NCI-H1048 (cell line): ENCODE data around the gene DYNC1I1.
"Not testable (repeated sequence)": the region's sequence is repeated elsewhere in the genome, so short reads cannot be mapped to it uniquely, and the experiment has no call there.

Experiments
- DNase-seq: peaks from one replicate; lab custom pipeline; 2025; lab: John Stamatoyannopoulos, UW

DYNC1I1 gene

DNA sequence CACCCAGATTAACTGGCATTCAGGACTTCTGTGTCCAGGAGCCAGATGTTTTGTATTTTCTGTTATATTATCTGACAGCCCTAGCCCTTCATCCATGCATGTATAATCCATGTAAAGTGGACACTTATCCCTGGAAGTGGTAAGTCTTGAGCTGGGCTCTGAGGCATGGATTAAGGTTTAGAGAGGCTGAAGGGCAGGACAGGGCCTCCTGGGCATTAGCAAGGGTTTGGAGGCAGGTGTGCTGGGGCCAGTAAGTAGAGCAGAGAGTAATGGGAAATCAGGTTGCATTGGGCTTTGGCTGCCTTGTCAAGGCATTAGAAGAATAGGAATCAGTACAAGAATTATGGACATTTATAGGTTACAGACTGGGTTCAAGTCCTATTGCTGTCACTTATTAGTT lies 138.0 kb downstream of the DYNC1I1 start:
- no peak for DNase-seq

DNA sequence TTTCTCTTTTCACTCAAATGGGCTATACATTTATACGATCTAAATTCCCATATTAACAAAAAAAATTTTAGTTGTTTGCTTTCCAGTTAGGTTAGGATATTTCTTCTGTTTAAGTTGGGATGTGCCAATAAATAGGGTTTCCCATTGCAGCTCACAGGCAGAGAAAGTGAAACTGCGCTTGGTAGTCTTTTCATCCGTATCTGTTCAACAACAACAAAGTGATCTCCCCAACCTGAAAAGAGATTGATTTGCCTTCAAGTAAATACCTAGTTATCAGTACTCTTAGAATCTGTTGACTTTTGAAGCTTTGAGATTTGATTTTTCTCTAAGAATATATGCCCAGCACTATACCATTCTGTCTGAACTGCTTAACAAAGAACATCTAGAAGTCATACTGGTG lies 143.4 kb downstream of the DYNC1I1 start:
- no peak for DNase-seq

- DNase-seq = peak; percentile 69
These were observed 144.4 kb downstream of the DYNC1I1 start for GRCh38 chr7:95916573-95917297.

DNA sequence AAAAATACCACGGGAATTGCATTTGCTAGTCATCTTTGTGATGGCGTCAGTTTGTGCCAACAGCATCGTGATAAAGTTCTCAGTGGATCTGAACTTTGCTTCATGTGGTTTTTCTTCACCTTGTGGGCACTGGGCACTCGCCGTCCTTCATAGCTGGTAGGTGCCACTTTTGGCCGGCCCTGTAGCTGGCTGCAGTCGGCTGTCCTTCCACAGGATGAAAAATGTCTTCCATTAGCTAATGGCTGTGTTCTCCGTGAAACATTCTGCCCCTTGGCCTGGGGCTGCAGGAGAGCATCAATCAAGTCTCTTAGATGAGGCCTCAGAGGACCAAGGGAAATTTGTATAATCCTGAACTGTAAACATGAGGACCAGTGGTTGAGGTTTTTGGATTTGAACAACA lies 145.3 kb downstream of the DYNC1I1 start:
- no peak for DNase-seq

GRCh38 chr7:95919556-95919955 lies 147.2 kb downstream of the DYNC1I1 start:
- DNase-seq = no peak

GRCh38 chr7:95921543-95921942 lies 149.2 kb downstream of the DYNC1I1 start:
- no peak for DNase-seq

GRCh38 chr7:95922191-95922590 lies 149.8 kb downstream of the DYNC1I1 start:
- no peak for DNase-seq

GRCh38 chr7:95925236-95925635 lies 152.9 kb downstream of the DYNC1I1 start:
- DNase-seq = no peak

- DNase-seq = no peak
These were observed 153.6 kb downstream of the DYNC1I1 start for GRCh38 chr7:95925971-95926370.

DNA sequence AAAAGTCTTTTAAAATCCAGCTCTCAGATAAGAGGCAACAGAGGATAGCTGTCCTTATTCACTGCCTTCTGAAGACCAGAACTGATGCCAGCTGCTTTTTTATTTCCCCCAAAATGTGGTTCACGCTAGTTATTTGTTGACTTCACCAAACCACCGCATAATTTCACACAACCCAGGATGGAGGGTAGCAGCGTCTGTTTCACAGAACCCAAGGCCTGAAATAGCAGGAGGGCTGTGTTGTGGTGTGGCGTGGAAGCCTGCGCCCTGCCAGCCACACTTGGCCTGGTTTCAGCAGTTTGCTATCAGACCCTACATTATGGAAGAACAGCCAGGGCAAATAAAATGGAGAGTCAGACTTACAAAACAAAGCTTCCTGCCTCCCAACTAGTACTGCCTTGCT lies 155.4 kb downstream of the DYNC1I1 start:
- DNase-seq = no peak

DNA sequence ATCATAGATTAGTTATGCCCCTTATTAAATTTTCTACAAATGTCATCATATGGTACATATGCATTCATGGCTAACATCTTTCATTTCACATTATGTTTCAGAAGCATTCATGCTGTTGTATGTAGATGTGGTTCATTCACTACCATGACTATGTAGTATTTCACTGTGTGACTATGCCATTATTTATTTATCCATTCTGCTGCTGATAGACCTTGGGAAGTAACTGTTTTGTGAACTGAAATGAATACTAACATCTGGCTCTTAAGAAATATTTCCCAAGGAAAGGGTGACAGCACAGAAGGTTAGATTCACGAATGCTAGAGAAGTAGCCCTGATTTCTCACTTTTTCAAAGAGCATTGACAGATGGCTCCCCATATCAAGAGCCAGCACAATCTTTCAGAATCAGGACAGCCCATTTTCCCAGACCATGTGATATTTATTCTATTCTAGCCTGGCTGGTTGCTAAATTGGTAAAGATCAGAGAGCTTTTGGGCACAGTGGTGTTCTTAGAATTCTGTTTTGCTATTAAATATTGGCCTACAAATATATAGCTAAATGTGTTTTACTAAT lies 157.4 kb downstream of the DYNC1I1 start:
- no peak for DNase-seq

DNA sequence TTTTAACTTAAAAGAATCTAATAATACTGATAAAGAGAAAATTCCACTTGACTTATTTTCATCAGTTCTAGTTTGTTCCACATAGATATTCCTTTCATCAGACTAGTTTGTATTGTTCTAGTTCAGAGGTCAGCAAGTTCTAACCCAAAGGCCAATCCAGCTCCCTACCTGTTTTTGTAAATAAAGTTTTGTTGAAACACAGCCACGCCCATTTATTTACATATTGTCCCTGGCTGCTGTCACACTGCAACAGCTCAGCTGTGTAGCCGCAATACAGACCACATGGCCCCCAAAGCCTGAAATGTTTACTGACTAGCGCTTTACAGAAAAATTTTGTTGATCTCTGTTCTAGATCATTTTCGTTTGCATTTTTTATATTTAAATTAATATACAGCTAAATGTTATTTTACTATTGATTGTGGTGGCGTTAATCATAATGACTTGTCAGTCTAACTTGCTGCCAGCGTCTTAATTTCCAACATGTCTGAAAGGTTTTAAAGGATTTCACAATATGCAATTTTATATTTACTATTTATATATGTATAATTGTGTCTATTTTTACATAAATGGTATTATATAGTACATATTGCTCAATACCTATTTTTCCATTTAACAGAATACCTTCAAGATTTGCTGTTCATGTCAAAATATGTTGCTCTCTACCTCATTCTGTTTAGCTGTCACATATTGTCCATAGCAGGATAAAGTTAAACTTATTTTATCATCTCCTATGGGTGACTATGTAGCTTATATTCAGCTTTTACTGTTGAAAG lies 159.3 kb downstream of the DYNC1I1 start:
- DNase-seq = no peak

- no peak for DNase-seq
These were observed 161.3 kb downstream of the DYNC1I1 start for GRCh38 chr7:95933618-95934017.

DNA sequence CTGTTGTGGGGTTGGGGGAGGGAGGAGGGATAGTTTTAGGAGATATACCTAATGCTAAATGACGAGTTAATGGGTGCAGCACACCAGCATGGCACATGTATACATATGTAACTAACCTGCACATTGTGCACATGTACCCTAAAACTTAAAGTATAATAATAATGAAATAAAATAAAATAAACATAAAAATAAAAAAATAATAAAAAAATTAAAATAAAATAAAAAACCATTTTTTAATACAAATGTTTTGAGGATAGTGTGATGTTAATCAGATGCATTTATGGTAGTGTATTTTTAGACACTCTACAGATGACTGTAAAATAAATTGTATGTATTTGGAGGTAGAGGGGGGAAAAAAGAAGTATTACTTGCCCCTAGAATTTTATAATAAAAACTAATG lies 172.5 kb downstream of the DYNC1I1 start:
- DNase-seq = not testable (repeated sequence)

DNA sequence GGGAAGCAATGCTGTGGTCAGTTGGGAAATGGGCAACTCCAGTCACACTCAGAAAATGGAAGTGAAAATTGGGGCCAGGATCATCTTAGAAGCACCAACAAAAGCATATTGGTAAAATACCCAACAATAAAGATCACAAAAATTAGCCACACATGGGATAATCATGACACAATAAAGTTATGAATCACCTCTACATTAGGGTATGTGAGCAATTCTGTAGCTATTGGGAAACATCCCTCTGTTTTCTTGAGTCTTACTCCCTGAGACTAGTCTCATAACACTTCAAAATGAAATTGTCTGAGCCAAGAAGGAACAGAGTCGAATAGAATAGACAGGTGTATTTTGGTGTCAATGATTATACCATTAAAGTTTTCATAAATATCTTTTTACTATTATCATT lies 178.3 kb downstream of the DYNC1I1 start:
- DNase-seq = no peak

DNA sequence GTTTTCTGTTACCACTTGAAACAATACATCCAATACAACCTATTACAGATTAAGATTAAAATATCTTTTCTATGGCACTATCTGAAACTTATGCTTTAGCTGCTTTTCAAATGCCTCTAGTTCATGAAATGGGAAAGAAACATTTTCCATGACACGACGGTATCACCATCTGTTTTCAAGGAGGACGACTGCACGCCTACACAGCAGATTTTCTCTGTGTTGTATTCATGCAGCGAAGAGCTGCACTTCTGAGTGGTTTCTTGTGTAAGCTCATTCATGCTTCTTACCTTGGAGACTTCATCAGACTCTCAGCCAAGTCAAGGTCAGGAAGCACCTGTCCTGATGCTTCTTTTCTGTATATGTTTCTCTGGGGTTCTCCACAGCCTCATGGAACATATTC lies 179.2 kb downstream of the DYNC1I1 start:
- no peak for DNase-seq

DNA sequence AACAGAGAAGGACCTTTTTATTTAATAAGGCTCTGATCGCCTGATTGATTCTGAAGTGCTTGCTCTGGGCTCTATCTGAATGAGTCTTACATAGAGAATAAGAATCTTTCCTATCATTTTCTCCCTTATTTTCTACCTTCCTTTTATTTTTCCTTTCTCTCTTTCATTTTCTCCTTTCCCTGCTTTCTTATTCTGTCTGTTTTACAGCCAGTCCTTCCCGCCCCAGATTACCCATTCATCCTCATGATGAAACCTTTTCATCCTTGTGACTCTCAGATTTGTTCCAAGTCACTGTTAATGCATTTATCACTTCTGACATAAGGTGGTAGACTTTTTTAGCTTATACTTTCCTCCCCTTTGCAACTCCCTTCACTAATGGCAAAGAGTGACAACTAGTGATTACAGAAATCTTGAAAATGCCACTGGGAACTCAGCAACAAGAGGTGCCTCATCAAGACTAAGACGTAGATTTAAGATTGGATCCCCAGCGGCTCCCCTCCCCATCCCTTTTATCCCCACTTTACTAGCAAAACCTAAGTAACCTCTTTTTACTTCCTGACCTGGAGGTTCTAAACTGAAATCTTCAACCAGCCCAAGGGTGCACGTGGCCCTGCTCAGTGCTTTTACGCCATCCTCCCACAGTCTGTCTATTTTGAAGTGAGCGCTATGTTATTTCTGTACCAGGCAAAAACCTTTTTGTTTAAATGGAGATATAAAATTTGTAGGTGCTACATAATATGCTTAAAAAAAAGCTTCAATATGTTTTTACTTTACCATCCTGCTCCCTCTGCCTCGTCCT lies 179.8 kb downstream of the DYNC1I1 start:
- DNase-seq = no peak

GRCh38 chr7:95952851-95953250 lies 180.5 kb downstream of the DYNC1I1 start:
- DNase-seq = no peak

DNA sequence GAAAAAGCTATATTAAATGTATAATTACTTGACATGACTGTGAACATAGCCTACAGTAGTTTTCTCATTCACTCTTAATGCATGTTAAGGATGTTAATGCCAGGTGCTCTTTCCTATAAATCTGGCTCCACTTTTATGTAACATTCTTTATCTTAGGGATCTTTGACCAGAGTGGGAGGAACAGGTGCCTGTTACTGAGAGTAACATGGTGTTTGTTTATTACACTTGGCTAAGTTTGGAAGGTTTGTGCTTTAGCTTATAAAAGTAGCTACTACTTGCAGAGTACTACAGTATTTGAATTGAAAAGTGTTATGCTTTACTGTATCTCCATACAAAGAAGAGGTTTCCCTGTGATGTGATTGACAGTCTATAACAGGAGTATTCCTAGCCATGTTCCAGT lies 183.4 kb downstream of the DYNC1I1 start:
- no peak for DNase-seq

GRCh38 chr7:95957510-95957909 lies 185.2 kb downstream of the DYNC1I1 start:
- no peak for DNase-seq

- DNase-seq = no peak
These were observed 188.4 kb downstream of the DYNC1I1 start for GRCh38 chr7:95960706-95961244.

DNA sequence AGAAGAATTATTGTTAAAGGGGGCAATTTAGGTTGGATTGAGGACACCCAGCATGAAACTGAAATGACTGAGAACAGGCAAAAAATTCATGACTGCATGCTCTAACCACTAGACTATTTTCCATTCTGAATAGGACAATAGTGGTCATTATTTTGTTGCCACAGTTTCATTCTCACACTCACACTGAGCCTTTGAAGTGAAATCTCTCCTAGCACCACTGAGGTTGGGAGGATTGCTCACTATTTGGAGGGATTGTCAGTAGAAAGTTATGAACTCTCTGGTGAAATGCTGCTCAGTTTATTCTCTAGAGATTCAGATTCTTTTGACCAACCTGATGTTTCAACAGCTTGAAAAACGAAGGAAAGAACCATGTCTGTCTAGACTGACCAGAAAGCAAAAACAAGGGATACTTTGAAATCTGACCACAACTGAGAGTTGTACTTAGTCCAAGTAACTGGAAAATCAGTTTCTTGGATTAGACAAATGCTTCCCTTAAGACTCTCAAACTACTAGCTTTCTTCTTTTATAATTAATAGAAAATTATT lies 191.2 kb downstream of the DYNC1I1 start:
- DNase-seq = no peak
